Stimulated activated CD8-positive, alpha-beta memory T cell treated with anti-CD3 and anti-CD28 coated beads, Interleukin-12 subunit alpha, Interleukin-12 subunit beta, amount 100 ng/mL, for 24 hours (primary cell): ENCODE measurements around the gene LRRC34.

ENCODE experiments used
- DNase-seq: peaks from one replicate; pipeline ENCODE4 v3.0.0-alpha.2; 2020; ENCODE audit errors: extremely low read depth

LRRC34 gene

DNA sequence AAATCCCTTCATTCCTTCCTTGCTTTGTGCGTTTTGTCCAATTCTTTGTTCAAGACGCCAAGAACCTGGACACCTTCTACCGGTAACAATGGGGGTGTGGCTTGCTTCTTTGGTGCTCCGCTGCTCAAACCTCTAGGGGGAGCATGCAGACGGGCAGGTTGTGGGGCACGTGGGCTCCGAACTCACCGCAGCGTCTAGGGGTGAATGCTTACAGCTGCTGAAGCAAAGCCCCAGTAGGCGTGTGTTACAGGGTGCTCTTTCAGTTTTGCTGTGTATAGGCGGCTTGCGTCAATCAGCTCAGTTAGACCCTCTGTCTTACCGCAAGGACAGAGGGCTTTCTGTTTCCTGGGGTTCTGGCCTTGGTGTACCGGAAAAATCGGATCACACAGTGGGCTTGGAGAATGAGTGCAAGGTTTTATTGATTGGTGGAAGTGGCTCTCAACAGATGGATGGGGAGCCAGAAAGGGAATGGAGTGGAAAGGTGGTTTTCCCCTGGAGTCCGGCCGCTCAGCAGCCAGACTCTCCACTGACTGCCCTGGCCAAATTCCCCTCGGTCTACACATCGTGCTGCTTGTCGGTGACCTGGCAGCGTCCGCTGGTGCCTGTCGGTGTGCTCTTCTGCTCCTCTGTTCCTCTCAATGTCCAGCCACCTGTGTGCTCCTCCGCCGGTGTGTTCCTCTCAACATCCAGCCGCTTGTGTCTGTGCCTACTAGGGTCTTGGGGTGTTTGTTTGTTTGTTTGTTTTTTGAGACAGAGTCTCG, 1.2 kb upstream of the LRRC34 start:
- peak; percentile 54 for DNase-seq

DNA sequence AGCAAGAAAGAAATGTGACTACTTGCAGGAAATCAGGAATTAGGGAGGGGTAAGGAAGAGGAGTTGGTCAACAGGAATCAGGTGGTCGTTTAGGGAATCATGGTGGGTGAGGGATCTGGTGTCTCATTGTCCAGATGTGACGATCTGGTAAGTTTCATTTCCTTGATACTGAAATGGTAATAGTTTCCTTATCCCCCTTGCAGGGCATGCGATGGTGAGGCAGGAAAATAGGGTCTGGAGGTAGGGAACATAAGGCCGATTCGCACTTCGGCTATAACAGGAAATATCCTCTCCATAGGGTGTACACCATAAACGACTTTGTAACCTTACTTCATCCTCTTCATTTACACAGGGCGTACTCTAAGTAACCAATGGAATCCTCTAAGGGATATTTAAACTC, 574 bp upstream of the LRRC34 start:
- DNase-seq = no peak

DNA sequence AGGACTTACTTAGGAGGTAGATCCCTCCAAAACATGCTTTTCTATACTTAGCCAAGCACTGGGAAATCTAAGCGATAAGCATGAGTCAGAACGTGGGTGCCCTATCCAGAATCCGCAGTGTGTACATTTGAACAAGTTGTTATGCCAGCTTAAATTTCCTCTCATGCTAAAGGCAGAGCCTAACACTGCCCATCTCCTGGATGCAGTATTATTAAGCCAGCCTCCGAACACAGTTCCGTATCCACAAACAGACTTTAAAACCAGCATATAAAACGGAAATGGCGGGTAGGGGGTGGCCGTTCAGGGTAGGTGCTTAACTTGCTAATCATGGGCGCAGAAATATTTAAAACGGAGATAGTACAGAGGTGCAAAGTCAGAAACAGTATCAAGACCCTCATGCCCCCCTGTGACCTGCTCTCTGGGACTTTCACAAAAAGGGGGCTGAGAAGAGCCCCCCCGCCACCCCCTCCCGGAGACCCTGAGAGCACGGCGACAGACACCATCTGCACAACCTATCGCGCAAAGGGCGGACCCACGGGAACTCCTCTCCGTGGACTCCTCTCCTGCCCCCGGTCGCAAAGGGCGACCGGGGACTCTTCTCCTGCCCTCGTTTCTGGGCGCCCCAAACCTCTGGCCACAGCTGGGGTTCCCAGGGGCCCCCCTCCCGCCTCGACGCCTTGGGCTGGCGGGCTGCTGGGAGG, 923 bp downstream of the LRRC34 start:
- no peak for DNase-seq

GRCh38 chr3:169809230-169809795, 3.4 kb downstream of the LRRC34 start:
- DNase-seq = no peak

- no peak for DNase-seq
These were observed 8.0 kb downstream of the LRRC34 start for GRCh38 chr3:169804681-169805080.

DNA sequence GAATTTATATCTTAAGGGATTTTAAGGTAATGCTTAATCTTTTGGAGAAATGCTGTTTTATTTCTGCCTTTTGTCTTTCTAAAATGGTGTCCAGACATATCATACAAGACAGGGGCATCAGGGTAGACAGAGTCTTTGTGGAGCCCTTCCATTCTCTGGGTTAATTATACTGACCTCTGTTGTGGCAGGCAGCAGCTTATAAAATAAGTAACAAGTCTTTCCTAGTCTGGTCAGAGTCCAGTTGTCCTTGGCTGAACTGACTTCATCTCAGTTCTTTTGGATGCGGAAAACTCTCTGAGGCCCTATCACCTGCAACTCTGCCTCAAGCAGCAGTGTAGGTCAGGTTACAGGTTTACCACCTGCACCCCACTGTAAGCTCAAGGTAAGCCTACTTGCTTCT, 20.3 kb downstream of the LRRC34 start:
- no peak for DNase-seq

- DNase-seq = no peak
These were observed 21.8 kb downstream of the LRRC34 start for GRCh38 chr3:169790687-169791429.

GRCh38 chr3:169790219-169790618, 22.5 kb downstream of the LRRC34 start:
- no peak for DNase-seq

- DNase-seq = no peak
These were observed 24.9 kb downstream of the LRRC34 start for GRCh38 chr3:169787791-169788190.

DNA sequence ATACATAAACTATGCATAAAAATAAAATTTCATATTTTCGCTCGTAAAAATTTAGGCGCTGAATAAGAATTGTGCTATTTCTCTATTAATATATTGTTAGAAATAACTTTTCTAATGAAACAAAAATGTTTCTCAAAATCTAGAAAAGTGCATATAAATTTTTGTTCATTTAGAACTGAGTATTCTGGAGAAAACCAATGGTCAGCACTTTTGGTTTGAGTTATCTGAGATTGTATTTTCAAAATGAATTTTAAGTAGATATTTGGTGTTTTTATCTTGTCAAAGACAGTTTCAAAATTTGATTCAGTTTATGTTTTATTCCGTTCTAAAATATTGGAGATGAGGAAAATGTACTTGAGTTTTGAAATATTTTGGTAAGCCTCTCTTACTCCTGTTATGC, 25.6 kb downstream of the LRRC34 start:
- no peak for DNase-seq

DNA sequence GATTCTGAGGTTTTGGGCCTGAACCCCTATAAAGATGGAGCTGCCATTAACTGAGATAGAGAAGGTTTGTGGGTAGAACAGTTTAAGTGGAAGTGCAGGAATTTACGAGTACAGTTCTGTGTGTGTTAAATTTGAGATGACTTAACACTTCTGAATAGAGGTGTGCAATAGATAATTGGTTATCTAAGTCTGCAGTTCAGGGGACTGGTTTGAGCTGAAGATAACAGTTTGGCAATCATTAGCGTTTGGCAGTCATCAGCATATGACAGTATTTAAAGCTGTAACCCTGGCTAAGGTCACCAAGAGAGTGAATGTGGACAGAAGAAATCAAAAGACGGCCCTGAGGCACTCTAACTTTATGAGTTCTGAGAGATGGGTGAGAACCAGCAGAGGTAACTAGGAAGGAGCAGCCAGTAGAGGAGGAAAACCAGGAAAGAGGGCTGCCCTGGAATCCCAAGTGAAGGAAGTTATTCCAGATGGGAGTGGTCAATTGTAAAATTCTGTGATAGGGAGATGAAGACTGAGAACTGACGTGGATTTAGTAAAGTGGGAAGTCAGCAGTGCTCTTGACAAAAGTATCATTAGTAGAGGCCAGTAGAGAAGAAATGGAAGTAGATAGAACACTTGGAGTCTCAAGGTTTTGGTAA, 31.4 kb downstream of the LRRC34 start:
- DNase-seq = no peak

DNA sequence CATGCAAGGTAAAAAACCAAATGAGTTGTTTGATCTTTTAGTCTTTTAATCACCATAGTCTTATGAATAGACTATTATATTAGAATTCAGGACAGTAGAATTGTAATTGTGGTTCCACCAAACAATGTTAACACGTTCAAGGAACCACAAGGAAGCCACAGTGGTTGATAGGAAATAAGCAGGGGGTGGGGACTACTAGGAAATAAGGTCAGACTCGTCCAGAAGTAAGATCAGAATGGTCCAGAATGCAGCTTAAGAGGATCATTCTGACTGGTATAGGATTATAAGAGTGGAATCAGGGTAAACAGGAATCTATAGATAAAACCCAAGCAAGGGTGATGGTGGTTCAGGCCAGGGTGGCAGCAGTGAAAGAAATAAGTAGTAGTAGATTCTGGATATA, 32.0 kb downstream of the LRRC34 start:
- no peak for DNase-seq

- no peak for DNase-seq
These were observed 34.9 kb downstream of the LRRC34 start for GRCh38 chr3:169777822-169778221.

DNA sequence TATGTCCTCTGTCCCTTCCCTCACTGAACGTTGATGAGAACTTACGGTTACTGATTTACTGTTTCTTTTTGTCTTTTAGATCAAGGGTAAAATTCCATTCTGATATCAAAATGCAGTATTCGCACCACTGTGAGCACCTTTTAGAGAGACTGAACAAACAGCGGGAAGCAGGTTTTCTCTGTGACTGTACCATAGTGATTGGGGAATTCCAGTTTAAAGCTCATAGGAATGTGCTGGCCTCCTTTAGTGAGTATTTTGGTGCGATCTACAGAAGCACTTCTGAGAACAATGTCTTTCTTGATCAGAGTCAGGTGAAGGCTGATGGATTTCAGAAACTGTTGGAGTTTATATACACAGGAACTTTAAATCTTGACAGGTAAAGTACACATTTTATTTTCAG, 38.5 kb downstream of the LRRC34 start:
- DNase-seq = no peak

GRCh38 chr3:169772897-169773816, 39.5 kb downstream of the LRRC34 start, which contains the start of gene MYNN:
Gene MYNN (plus strand): TSS chr3:169773396. CDS start chr3:169774296, 900 bp downstream.
- peak; percentile 82 for DNase-seq

DNA sequence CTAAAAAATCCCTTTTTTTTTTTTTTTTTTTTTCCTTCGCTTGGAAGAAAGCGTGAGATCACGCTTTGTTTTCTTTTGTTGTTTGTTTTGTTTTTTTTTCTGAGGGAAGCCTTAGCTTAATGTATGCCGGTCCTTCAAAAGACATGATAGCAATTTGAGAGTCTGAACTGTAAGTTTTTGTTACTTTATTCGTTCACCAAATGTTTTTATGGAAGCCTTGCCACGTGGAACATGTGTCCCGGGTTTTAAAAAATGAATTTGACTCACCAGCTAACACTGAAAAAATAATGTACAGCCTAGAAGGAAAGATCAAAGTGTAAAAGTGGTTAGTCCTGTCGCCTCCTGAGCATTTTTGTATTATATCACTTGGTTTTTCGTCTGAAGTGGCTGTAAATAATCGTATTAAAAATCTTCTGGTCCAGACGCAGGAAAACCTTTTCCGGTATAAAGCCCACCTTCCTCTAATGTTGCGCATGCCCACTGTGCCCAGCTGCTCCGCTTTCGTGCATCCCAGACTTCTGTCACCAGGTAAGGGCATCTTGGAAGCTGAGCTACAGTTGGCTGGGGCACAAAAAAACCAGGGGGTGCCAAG, 40.3 kb downstream of the LRRC34 start:
- DNase-seq = no peak

DNA sequence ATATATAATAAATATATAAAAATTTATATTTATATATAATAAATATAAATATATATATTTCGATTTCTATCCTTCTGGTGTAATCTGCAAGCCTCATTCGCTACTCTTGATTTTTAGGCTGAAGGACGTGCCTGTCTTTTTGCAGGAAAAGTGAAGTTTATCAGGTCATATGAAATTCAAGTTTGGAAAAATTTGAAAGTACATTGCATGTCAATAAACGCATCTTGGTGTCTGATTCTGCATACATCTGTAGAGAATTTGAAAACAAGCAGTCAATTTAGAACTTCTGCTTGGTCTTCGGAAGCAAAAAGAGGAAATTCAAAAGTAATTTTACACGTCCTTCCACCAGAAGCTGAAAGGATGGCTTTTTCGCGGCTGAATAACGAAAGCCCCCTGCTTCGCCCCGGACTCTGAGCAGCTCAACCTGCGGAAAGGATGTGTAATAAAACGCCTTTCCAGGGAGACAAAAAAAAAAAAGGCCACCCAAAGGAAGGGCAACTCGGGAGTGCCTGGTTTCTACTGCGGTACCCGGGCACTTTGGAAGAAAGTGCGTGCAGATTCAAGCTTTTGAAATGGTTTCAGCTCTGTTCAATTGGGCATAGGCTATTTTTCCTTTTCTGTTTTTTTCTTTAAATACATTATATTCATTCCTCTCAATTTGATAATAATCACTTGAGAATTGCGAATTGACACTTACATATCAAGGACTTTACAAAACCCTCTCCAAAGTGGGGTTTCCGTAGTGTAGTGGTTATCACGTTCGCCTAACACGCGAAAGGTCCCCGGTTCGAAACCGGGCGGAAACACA, 41.0 kb downstream of the LRRC34 start:
- peak; percentile 14 for DNase-seq

DNA sequence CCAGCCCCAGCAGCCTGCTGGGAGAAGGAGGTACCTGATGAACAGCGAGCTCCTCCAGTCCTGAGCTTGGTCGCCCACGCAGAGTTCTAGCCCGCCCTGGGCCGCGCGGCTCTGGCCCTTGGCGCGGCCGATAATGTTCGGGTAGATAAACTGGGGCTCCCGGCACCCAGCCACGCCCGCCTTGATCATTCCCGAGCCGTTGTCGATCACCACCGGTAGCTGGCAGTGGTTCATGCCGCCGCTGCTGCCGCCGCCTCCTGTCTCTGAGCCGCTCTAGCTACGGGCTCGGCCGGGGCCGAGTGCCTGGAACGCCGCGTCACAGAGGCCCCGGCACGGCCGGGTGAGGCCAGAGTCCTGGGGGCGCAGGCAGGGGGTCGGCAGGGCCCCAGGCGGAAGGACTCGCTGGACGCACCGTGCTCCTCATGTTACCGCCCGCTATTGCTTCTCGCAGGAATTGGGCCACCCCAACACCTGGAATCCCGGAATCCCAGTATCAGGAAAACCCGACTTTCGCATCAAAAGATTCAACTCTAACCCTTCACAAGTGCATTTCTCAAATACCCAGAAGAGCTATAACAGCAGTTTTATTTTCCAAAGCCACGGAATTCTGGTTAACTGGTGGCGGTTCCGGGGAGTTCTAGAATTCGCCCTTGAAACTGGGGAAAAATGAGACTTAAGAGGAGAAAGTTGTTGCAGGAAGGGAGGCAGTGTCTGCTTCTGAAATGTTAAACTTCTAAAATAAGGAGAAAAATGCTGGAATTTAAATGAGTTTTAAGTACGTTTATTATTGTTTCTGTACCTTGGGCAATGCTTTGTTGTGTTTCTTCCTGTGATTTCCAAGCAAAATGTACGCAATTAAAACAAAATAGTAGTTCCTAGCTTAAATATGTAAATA, 43.2 kb downstream of the LRRC34 start, which contains the start of gene ACTRT3:
Gene ACTRT3, minus strand, starts transcription at position 275 of the 895 bp plus-strand sequence. Its CDS starts 41 bp downstream, at position 234.
- DNase-seq = peak; percentile 30
